HG02588 (cell line): ENCODE measurements around the gene EEF1B2.
"Not testable (repeated sequence)": the region's sequence is repeated elsewhere in the genome, so short reads cannot be mapped to it uniquely, and the experiment has no call there.

Experiments used
- ATAC-seq: cut with Tn5 transposase; IDR thresholded peaks from one replicate; pipeline ENCODE4 v1.9.1; 2021; ENCODE audit warnings: mild to moderate bottlenecking, moderate library complexity; ENCODE audit not compliant: unreplicated experiment

Gene EEF1B2

GRCh38 chr2:206163251-206163880 is 3.7 kb downstream of the EEF1B2 start:
- no peak for ATAC-seq

DNA sequence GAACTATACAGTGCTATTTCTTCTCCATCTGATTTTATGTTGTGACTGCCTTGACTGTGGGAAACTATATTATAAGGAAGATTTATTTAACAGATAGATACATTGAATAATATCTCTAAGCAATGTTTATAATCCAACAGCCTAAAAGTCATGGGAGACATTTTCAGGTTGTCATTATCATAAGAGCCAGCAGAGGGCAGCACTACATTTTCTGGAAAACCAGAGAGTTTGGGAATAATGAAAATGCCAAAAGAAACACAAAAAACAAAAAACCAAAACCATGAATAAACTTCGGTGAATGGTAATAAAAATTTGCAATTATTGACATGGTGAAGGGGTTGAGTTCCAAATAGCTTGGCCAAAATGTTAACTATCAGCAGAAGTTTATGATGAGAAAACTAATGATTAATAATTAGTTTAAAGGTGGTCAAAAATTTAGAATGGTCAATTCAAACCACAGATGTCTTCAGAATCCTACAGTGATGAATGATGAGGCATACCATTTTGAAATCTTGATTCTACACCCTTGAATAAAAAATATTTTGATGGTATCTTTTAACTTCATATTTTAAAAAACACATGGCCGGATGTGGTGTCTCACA is 4.7 kb downstream of the EEF1B2 start:
- no peak for ATAC-seq

GRCh38 chr2:206168230-206168629 is 8.5 kb downstream of the EEF1B2 start:
- not testable (repeated sequence) for ATAC-seq

GRCh38 chr2:206171624-206172397 is 12.1 kb downstream of the EEF1B2 start:
- ATAC-seq = not testable (repeated sequence)

- ATAC-seq = no peak
Observed at GRCh38 chr2:206173147-206173546, 13.5 kb downstream of the EEF1B2 start.

GRCh38 chr2:206176121-206176520 is 16.4 kb downstream of the EEF1B2 start:
- no peak for ATAC-seq

DNA sequence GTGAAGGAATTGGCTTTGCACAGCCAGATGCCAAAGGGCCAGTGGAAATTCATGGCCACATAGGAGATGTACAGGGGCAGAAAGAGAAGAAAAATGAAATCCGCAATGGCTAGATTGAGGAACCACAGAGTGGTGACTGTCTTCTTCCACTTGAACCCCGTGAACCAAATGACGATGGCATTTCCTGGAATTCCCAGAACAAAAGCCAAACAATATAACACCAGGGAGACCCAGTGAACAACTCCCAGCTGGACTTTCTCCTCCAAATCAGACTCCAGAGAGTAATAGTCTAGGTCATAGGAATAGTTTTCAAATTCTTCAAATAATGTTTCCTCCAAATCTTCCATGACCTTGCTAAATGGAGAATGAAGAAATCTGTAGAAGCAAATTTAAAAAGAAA is 17.2 kb downstream of the EEF1B2 start:
- no peak for ATAC-seq

DNA sequence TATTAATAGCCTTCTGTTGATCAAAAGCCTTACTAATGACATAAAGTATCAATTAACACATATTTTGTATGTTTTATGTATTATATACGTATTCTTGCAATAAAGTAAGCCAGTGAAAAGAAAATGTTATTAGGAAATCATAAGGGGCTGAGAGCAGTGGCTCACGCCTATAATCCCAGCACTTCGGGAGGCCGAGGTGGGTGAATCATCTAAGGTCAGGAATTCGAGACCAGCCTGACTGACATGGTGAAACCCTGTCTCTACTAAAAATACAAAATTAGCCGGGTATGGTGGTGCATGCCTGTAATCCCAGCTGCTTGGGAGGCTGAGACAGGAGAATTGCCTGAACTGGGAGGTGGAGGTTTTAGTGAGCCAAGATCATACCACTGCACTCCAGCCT is 21.8 kb downstream of the EEF1B2 start:
- ATAC-seq = not testable (repeated sequence)

- no peak for ATAC-seq
Observed at GRCh38 chr2:206189691-206190090, 30.0 kb downstream of the EEF1B2 start.

DNA sequence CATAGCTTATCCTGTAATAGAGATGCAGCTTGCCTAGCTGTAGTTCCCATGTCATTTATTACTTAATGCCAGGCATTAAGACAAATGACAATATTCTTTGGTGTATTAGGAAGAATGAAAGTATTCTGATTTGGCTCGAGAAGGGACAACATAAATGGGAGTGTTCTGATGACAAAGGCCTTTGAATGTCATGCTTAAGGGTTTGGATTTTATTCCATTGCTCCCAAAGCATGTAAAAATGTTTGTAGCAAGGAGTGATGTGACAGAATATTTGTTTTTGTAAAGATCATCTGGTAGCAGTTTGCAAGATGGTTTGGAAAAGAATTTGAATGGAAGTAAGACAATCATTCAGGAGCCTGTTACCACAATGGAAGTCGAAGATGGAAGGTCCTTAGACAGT is 30.4 kb downstream of the EEF1B2 start:
- no peak for ATAC-seq

- no peak for ATAC-seq
Observed at GRCh38 chr2:206190689-206191088, 31.0 kb downstream of the EEF1B2 start.

- no peak for ATAC-seq
Observed at GRCh38 chr2:206192157-206192556, 32.5 kb downstream of the EEF1B2 start.

- no peak for ATAC-seq
Observed at GRCh38 chr2:206193671-206194357, 34.1 kb downstream of the EEF1B2 start.

DNA sequence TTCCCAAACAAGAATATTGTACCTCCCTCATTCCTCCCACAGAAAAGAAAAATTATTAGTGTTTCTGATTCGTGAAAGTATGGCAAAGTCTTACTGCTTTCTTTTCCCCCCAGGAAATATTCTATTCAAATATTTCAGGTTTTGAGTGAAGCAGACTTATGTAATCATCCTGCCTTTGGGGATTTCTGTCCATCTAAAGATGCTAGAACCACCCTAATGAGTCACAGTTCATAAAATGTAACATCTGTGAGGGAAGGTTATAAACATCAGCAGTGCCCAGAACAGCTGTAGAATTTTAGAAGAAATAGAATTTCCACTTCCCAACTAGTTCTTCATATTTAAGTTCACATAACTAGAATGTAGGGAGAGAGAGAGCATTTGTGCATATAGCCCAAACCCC is 39.0 kb downstream of the EEF1B2 start:
- ATAC-seq = no peak

GRCh38 chr2:206201075-206201848 is 41.6 kb downstream of the EEF1B2 start:
- ATAC-seq = no peak

DNA sequence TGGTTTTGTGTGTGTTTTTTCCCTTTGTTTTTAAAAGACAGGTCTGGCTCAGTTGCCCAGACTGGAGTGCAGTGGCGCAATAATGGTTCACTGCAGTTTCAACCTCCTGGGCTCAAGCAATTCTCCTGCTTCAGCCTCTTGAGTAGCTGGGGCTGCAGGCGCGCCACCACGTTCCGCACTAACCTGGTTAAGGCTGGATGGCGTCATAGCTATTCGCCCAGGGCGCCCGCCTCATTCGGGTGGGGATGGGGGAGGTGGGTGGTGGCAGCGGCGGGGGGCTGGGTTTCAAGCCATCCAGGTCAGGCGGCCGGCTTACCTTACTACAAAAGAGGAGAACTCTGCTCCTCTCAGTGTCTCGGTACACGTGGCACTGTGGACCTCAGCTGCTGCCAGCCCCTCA is 42.8 kb downstream of the EEF1B2 start:
- no peak for ATAC-seq

- no peak for ATAC-seq
Observed at GRCh38 chr2:206203331-206203730, 43.6 kb downstream of the EEF1B2 start.

DNA sequence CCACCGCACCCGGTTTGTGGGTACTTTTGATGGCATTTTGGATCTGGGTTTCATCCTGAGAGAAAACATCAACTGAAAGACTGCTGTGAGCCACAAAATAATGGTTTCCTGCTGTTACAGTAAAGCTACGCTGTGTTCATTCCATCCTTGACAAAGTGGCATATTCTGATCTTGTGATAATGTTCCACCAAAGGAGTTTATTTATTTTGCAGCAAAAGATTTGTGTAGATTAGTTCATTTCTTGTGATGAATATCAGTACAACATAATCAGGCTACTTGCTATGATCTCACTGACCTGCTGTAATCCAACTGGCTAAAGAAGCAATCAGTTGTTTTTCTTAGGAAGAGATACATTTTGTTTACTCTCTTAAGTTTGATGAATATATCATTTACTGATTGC is 45.0 kb downstream of the EEF1B2 start:
- ATAC-seq = no peak

DNA sequence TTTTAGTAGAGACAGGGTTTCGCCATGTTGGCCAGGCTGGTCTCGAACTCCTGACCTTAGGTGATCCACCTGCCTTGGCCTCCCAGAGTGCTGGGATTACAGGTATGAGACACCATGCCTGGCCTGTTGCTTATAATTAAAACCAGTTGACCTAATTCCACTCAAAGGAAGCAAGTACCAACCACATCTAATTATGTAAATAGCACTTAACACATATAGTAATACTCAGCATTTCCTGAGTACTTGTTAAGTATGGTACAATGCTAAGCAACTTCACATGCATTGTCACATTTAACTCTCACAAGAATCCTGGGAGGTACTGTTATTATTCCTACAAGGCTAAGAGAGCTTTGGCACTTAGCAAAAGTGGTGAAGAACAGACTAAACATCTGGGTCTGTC is 47.6 kb downstream of the EEF1B2 start:
- ATAC-seq = not testable (repeated sequence)

DNA sequence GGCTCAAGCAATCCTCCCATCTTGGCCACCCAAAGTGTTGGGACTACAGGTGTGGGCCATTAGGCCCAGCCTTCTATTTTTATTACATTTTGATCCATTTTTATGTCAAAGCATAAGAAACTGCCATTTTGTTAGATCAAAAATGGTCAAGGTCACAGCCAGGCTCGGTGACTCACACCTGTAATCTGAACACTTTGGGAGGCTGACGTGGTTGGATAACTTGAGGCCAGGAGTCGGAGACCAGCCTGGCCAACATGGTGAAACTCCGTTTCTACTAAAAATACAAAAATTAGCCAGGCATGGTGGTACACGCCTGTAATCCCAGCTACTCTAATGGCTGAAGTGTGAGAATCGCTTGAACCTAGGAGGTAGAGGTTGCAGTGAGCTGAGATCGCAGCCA is 49.2 kb downstream of the EEF1B2 start:
- no peak for ATAC-seq
